Fibroblast of mammary gland (primary cell): ENCODE measurements around the gene FOXI1.

Experiments used
- DNase-seq: peaks from one replicate; pipeline ENCODE4 v3.0.0-alpha.2; 2010; ENCODE audit warnings: low read depth
- H3K4me3 ChIP-seq: 2 replicates; pipeline ENCODE4 v1.5.1; 2011; ENCODE audit warnings: low read depth, mild to moderate bottlenecking, low read length, moderate library complexity; ENCODE audit not compliant: control insufficient read depth
- CTCF ChIP-seq: conservative IDR thresholded peaks from 2 replicates; pipeline ENCODE4 v1.5.1; 2011; ENCODE audit warnings: low read depth, low read length, inconsistent platforms; ENCODE audit not compliant: control insufficient read depth, insufficient read depth

FOXI1 gene

GRCh38 chr5:170110403-170111087 lies 4.8 kb downstream of the FOXI1 start:
- no peak overlapping the region for H3K4me3 ChIP-seq
- TF ChIP-seq CTCF = no peak
- DNase-seq = no peak

GRCh38 chr5:170111088-170111785 lies 5.5 kb downstream of the FOXI1 start:
- TF ChIP-seq CTCF = no peak
- H3K4me3 ChIP-seq = no peak overlapping the region
- DNase-seq = no peak

- TF ChIP-seq CTCF = no peak
- no peak for DNase-seq
- no peak overlapping the region for H3K4me3 ChIP-seq
Measured at GRCh38 chr5:170112876-170113521, 7.3 kb downstream of the FOXI1 start.

GRCh38 chr5:170113522-170113900 lies 7.8 kb downstream of the FOXI1 start:
- no peak for TF ChIP-seq CTCF
- no peak overlapping the region for H3K4me3 ChIP-seq
- no peak for DNase-seq

- H3K4me3 ChIP-seq = no peak overlapping the region
- TF ChIP-seq CTCF = no peak
- DNase-seq = no peak
Measured at GRCh38 chr5:170114271-170114670, 8.6 kb downstream of the FOXI1 start.

GRCh38 chr5:170115925-170116324 lies 10.2 kb downstream of the FOXI1 start:
- TF ChIP-seq CTCF = no peak
- H3K4me3 ChIP-seq = no peak overlapping the region
- no peak for DNase-seq
